ENCODE data around the gene RIMBP2.

Gene RIMBP2

DNA sequence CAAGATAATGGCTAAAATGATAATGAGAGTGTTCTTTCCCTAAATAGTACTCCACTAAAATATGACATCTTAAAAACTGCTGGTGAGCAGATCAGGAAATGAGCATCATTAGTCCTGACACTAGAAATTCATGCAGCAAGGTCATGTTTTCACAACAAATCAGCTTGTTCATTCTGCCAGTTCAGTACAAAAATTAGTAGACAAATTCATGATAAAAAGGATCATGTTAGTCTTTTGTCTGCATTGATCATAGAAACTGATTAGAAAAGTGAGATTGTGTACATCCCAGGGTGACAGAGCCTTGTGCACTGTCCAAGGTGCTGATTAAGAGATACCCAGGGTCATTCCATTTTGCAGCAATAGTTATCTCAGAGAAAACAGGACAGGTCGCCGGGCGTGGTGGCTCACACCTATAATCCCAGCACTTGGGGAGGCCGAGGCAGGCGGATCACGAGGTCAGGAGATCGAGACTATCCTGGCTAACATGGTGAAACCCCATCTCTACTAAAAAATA is 163.6 kb downstream of the RIMBP2 start:
- DNase-seq = no peak
- in situ Hi-C loops (cut with HindIII; ENCODE audit: low pct_ligation_motif_present, low pct_unique_long_range_greater_than_20kb, low sequenced_read_pairs) = no loop called here

DNA sequence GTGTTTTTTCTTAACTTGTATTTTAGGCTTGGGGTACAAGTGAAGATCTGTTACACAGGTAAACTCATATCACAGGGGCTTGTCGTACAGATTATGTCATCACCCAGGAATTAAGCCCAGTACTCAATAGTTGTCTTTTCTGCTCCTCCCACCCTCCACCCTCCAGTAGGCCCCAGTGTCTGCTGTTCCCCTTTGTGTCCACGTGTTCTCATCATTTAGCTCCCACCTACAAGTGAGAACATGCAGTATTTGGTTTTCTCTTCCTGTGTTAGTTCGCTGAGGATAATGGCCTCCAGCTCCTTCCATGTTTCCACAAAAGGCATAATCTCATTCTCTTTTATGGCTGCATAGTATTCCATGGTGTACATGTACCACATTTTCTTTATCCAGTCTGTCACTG is 166.7 kb downstream of the RIMBP2 start:
- no peak for DNase-seq
- in situ Hi-C loops (cut with HindIII; ENCODE audit: low pct_ligation_motif_present, low pct_unique_long_range_greater_than_20kb, low sequenced_read_pairs) = no loop called here

DNA sequence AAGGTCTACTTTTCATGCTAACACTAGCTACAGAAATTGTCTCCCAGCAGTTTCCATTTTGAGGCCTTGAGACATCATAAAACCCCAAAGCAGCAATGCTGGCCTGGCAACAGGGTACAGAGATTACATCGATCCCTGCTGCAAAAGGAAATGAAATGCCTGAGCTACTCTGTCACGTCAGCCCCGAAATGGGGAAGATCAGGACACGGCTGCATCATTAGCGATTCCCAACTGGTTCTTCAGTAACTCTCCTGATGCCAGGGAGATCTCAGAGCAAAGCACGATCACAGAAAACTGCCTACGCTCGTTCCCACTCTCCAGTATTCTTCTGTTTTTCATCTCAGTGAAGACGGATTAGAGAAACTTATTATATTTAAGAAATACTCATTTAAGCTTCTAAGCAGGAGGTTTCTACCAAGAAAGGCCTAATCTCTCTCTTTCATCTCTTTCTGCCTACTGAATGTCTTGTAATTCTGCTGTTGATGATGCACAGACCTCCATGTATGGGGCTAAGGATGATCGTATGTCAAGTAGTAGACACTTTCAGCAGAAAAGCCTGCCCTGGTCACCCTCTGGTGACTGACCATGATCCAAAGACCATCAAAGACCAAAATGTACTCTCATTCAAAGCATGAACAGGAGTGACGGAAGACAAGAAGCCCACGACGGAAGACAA is 168.5 kb downstream of the RIMBP2 start:
- in situ Hi-C loops (cut with HindIII; ENCODE audit: low pct_ligation_motif_present, low pct_unique_long_range_greater_than_20kb, low sequenced_read_pairs) = no loop called here
- no peak for DNase-seq

DNA sequence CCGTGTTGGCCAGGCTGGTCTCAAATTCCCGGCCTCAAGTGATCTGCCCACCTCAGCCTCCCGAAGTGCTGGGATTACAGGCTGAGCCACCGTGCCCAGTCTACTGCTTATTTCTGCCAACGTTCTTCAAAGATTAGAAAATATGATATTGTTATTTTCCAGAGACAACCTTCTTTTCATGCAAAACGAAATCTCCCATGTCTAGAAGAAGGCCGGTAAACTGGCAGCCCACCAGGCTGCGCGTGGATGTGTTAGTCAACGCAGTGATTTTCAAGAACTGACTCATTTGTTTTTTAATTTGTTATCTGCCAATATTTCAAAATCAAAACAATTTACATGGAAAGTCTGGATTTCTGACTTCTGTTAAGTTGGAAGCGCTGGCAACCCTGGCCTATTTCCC is 169.6 kb downstream of the RIMBP2 start:
- no peak for DNase-seq
- in situ Hi-C loops (cut with HindIII; ENCODE audit: low pct_ligation_motif_present, low pct_unique_long_range_greater_than_20kb, low sequenced_read_pairs) = no loop called here

DNA sequence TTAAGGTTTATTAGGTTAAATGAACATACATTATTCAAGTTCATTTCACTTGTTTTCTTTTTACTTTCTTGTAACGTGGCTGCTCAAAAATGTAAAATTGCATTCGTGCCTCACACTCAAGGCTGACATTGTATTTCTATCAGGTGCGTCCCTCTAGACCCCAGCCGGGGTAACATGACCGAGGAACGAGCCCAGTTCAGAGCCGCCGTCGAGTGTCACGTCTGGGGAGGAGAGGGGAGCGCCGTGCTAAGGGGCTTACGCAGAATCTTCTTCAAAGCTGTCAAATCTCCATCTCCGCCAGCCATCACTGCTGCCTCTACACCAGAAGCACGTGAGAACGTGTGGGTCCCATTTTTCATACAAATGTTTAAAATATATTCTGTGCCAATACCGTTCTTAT is 170.6 kb downstream of the RIMBP2 start:
- in situ Hi-C loops (cut with HindIII; ENCODE audit: low pct_ligation_motif_present, low pct_unique_long_range_greater_than_20kb, low sequenced_read_pairs) = no loop called here
- no peak for DNase-seq

DNA sequence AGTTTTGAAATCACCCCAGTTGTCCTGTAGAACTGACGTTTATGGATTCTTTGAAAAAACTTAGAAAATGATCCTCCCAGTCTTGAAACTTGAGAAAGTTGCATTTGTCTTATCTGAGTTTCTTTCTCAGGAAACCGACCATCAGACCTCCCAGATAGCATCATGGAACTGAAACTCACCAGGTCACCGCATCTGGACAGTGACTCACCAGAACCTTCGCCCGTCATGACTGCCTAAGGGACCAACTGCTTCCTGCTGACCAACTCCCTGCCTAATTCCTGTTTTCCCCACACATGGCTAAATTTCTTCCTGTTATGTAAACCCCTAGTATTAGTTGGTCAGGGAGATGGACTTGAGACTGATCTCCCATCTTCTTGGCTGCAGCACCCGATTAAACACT is 175.7 kb downstream of the RIMBP2 start:
- in situ Hi-C loops (cut with HindIII; ENCODE audit: low pct_ligation_motif_present, low pct_unique_long_range_greater_than_20kb, low sequenced_read_pairs) = no loop called here
- DNase-seq = no peak

DNA sequence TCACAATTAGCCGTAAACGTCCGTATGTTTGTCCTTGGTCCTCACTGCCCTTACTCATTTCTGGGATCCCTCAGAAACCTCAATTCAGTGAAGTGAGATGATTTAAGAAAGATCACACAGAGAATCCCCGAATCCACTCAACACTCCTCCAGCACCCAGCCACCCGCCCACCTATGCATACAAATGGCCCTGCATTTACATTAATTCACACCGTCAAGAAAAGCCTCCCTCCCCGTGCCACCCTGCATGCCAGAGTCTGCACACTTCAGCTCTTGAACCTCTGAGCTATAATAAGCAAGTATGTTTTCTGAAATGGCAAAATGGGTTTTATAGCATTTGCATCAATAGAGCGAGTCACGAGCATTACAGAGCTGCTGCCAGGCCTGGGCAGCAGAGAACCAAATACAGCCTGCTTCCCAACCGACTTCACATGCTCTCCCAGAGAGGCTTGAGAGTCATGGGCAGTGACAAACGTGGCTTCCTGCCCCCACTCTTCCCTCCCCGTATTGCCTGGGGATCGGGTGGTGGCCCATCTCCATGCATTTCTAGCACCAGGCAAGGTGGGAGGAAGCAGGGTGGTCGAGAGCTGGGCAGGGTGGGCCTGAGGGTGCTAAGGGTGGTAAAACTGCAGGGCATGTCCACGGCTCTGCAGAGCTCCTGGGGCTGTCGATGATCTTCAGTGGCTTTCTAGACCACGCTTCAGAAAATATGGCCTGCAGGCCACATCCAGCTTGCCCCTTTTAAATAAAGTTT is 177.6 kb downstream of the RIMBP2 start:
- in situ Hi-C loops (cut with HindIII; ENCODE audit: low pct_ligation_motif_present, low pct_unique_long_range_greater_than_20kb, low sequenced_read_pairs) = no loop called here
- no peak for DNase-seq

DNA sequence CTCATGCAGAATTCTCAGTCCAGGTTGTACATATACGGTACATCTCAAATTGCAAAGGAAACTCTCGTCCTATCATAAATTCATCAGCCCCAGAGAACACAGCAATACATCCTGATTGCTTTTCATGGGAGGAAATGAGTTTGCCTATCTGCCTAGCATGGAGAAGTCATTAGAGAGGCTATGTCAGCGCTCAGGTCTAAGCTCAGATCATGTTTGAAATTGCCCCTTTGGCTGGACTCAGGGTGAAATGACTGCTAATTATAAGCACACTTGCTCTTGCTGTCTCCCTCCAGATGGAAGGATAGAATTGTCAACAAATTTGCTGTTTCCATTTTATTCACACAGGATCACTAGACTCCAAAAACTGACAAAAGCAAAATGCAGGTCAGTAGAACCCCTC is 178.4 kb downstream of the RIMBP2 start:
- no peak for DNase-seq
- in situ Hi-C loops (cut with HindIII; ENCODE audit: low pct_ligation_motif_present, low pct_unique_long_range_greater_than_20kb, low sequenced_read_pairs) = no loop called here

DNA sequence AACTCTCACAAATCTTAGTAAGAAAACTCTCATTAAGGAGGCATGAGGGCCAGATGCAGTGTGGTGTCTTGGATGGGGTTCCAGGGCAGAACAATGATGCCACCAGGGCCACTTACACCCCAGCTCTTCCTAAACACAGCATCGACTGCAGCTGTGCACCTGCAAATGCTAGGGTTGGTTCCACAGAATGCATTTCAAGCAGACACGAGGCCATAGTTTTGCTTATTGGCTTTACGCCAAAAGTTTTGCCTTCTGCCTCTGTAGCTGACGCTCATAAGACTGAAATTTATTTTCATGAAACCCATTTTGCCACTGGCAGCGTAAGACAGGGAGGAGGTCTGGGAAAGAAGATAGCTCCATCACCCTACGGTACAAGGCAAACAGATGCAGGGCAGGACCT is 179.0 kb downstream of the RIMBP2 start:
- in situ Hi-C loops (cut with HindIII; ENCODE audit: low pct_ligation_motif_present, low pct_unique_long_range_greater_than_20kb, low sequenced_read_pairs) = no loop called here
- no peak for DNase-seq

DNA sequence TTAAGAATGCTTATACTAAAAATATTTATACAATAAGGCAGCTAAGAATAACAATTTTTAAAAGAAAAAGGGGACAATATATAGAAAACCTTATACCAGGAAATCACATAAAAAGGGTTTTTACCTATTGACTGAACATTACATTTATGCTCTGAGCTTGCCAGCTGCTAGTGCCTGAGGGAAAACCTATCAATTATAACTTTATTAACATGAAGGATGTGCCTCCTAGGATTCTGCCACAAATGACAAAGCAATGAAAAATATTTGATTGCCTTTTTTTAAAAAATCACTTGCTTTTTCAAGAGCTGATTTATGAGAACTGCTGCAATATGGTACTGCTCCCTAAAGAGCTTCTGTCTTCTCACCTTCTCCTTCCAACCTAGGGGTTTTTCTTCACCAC is 185.7 kb downstream of the RIMBP2 start:
- DNase-seq = no peak
- in situ Hi-C loops (cut with HindIII; ENCODE audit: low pct_ligation_motif_present, low pct_unique_long_range_greater_than_20kb, low sequenced_read_pairs) = no loop called here

DNA sequence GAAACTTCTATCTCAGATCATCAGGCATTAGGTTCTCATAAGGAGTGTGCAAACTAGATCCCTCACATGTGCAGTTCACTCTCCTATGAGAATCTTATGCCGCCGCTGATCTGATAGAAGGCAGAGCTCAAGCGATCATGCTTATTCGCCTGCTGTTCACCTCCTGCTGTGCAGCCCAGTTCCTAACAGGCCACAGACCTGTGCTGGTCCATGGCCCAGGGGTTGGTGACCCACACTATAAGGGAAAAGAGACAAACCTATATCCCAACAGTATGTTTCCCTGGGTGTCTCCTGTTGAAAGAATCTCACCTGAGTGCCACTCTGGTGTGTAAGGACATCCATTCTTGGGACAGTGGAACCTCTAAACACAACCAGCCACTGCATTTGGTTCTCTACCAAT is 186.3 kb downstream of the RIMBP2 start:
- in situ Hi-C loops (cut with HindIII; ENCODE audit: low pct_ligation_motif_present, low pct_unique_long_range_greater_than_20kb, low sequenced_read_pairs) = no loop called here
- no peak for DNase-seq

DNA sequence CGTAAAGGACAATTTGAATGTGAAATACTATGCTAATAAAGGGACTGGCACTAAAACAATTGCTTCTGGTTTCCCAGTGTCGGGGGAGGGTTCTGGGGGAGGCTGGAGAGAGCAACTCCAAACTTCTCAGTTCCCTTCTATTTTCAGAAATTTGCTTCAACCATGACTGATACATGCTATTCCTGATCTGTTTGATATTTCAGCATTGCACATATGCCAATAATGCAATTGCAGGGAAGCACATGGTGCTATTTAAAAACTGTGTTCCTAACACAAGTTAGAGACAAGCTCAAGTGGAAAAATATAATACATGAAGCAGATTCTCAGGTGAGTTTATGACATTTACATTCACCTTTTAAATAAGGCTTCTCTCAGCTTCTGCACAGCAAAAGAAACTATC is 188.9 kb downstream of the RIMBP2 start:
- no peak for DNase-seq

DNA sequence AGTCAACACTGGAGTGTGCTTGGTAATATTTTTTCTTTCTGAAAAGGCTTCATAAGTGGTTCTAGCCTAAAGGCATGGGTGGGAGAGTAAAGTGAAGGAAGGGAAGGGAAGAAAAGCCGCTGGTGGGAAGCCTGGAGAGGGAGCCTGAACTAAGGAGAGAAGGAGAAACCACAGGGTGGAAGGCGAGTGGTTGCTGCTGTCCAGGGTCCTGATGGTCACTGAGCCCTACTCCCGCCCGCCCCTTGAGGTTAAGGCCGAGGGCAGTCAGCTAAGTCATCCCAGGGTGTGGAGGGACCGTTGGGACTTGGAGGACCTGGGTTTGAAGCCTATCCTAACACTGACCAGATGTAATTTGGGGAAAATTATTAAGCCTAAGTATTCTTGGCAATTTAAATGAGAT is 189.3 kb downstream of the RIMBP2 start:
- peak; percentile 38 for DNase-seq
- in situ Hi-C loops (cut with HindIII; ENCODE audit: low pct_ligation_motif_present, low pct_unique_long_range_greater_than_20kb, low sequenced_read_pairs) = no loop called here

More for the DNA sequence above, 188.9 kb downstream of the RIMBP2 start:
- in situ Hi-C loops (cut with HindIII; ENCODE audit: low pct_ligation_motif_present, low pct_unique_long_range_greater_than_20kb, low sequenced_read_pairs) = no loop called here

DNA sequence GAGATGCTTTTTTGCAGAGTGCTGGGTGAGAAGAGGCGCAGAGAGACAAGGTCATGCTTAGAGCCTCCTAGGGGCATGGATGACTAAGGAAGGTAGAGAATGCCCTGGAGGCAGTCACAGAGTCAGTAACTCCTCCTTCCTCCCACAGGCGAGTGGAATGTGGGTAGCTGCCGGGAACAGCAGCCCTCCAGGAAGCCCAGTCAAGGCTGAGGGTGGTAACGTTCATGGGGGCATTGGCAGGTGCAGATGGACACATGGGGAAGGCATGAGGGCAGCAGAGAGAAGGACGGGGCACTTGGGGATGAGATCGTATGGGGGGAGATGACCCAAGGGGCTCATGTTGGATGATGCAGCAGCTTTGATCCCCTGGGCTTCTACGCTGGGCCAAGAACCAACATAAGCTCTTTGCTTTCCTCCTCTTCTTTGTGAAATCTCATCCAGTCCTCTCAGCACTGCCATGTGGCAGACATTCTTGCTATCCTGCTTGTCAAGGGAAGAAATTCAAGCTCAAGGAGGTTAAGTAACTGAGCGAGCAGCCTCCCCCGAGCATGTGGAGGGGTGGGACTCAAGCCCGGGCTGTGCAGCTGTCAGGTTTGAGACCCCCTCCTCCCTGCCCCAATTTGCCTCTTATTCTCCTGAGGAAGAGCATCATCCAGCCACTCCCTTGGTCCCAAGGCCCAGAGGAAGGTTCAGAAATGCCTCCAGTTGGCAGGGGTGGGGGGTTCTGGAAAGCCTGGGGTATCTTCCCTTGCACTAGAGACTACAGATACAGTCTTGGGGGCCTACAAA is 190.5 kb downstream of the RIMBP2 start:
- no peak for DNase-seq
- in situ Hi-C loops (cut with HindIII; ENCODE audit: low pct_ligation_motif_present, low pct_unique_long_range_greater_than_20kb, low sequenced_read_pairs) = no loop called here

DNA sequence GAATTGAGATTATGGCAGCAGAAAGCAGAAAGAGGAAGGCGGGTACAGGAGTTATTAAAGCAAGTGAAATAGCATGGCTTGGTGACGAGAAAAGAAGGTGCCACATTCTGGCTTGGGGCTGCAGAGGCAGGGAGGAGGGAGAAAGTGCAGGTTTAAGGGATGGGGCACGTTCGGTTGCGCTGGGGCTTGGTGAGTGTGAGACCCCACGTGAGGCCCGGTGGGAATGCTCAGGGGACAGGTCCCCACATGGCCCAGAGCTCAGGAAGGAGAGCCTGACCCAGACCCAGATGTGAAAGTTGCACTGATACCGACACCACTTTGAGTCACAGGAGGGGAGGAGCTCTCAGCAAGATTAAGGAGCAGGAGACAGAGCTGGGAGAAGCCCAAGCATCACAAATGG is 191.3 kb downstream of the RIMBP2 start:
- in situ Hi-C loops (cut with HindIII; ENCODE audit: low pct_ligation_motif_present, low pct_unique_long_range_greater_than_20kb, low sequenced_read_pairs) = no loop called here
- DNase-seq = no peak

DNA sequence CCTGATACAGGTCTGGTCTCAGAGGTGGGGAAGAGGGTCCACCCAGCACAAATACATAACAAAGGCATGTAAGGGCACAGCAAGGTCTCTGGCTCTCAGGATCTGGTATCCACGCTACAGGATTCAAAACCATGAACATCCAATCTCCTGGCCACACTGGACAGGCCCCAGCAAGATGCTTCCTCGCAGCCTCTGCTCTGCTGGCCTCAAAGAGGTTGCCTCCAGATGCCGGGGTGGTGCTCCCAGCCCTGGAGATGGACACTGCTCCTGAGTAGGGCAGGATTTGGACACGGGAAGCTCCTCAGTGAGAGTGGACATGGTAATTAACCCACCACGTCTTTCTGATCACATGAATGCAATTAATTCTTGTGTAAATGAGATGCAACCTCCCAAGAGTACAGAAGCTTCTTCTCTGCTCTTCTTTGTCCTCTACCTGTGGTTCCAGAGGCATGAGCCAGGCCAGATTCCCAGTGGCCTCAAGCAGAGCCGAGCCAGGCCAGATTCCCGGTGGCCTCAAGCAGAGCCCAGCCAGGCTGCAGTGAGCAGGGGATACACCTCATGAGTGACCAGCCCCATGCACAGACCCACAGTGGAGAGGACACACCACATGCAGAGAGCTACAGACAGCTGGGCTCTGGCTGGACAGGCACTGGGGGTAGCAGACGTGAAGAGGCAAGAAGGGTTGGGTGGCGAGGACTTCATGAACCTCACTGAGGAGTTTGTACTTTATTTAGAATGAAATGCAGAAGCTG is 192.1 kb downstream of the RIMBP2 start:
- no peak for DNase-seq

DNA sequence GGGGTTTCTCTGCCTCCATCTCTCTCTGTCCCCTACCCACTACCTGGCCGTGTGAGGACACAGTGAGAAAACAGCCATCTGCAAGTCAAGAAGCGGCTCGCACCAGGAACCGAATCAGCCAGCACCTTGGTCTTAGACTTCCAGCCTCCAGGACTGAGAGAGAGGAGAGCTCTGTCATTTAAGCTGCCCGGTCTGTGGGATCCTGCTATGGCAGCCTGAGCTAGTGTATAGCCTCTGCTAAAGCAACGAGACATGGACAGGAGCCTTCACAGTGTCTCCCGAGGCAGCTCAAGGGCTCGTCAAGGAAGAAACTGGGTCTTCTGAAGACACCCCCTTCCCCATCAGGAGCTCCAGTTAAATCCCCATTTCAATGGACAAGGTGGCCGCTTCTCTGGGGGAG is 192.9 kb downstream of the RIMBP2 start:
- in situ Hi-C loops (cut with HindIII; ENCODE audit: low pct_ligation_motif_present, low pct_unique_long_range_greater_than_20kb, low sequenced_read_pairs) = no loop called here
- DNase-seq = no peak

More for the DNA sequence above, 192.1 kb downstream of the RIMBP2 start:
- in situ Hi-C loops (cut with HindIII; ENCODE audit: low pct_ligation_motif_present, low pct_unique_long_range_greater_than_20kb, low sequenced_read_pairs) = no loop called here

DNA sequence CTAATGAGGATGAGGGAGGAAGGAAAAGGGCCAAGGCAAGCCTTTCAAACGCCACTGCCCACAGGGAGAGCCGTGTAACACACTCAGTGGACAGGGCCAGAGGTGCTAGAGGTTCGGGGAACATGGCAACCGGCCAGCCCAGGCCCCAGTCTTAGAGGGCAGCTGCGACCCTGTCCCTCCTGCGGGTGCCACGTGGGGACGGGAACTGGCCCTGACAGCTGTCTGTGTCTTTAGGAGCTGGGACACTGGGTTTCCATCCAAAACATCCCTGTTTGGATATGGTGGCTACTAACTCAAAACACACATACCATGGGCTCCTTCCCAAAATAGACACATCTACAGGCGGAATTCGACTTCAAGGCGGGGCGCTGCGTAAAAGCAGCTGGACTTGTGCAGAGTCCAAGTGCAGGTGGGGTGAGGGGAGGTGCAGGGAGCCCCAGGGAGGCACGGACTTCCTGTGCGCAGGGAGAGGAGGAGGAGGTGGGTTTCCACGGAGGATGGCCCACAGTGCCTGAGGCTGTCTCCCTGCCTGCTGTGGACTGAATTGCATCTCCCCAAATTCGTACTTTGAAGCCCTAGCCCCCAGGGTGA is 193.8 kb downstream of the RIMBP2 start:
- DNase-seq = no peak
- in situ Hi-C loops (cut with HindIII; ENCODE audit: low pct_ligation_motif_present, low pct_unique_long_range_greater_than_20kb, low sequenced_read_pairs) = no loop called here
